H1 (cell line): ENCODE measurements around the gene FOXM1. TPM values are rescaled to one million over a fixed set of nuclear protein-coding genes. Genes with fewer than 3 reads are reported as not detected.

Experiments
- CTCF ChIA-PET: fragments of 300-600 bp; sonication (Branson Sonifier 250); formaldehyde crosslinking; loops from one replicate; lab custom pipeline; 2021; ENCODE audit not compliant: partially characterized antibody; lab: Charles Lee
- POLR2A ChIA-PET: fragments of 300-600 bp; sonication (Branson Sonifier 250); formaldehyde crosslinking; loops from one replicate; lab custom pipeline; 2021; ENCODE audit warnings: inconsistent platforms; ENCODE audit not compliant: partially characterized antibody; lab: Charles Lee
- DNase-seq, 2 experiments: peaks; one replicate each; pipeline versions ENCODE4 v3.0.0 to v3.0.0-alpha.2; 2010 to 2022; ENCODE audit warnings: low spot score in 2 of 2, low read depth in 1 of 2, mixed read lengths in 1 of 2
- FAIRE-seq: peaks from 2 replicates; lab custom pipeline; 2011; peaks lifted over from hg19 to GRCh38; lab: Jason Lieb, UNC
- H2AFZ ChIP-seq: 2 replicates; pipeline ENCODE4 v1.8.1; 2012; ENCODE audit warnings: low read length, inconsistent platforms
- H2AK5ac ChIP-seq: 2 replicates; pipeline ENCODE4 v1.6.1; 2013; ENCODE audit warnings: low read depth, low read length
- H2BK120ac ChIP-seq: replicated peaks from 2 replicates; pipeline ENCODE3; 2013; ENCODE audit warnings: low read depth, low read length, inconsistent platforms
- H2BK12ac ChIP-seq: 2 replicates; pipeline ENCODE4 v1.6.1; 2013; ENCODE audit warnings: low read depth, low read length
- H2BK15ac ChIP-seq: 2 replicates; pipeline ENCODE4 v1.6.1; 2013; ENCODE audit warnings: low read length
- H2BK20ac ChIP-seq: 2 replicates; pipeline ENCODE4 v1.6.1; 2013; ENCODE audit warnings: low read length
- H2BK5ac ChIP-seq: 2 replicates; pipeline ENCODE4 v1.6.1; 2013; ENCODE audit warnings: low read depth, low read length
- H3K14ac ChIP-seq: 2 replicates; pipeline ENCODE4 v1.6.1; 2013; ENCODE audit warnings: inconsistent platforms; ENCODE audit not compliant: insufficient read length
- H3K18ac ChIP-seq: 2 replicates; pipeline ENCODE4 v1.6.1; 2013; ENCODE audit warnings: low read length; ENCODE audit errors: extremely low read depth
- H3K23ac ChIP-seq: 2 replicates; pipeline ENCODE4 v1.6.1; 2013; ENCODE audit warnings: inconsistent platforms; ENCODE audit not compliant: insufficient read length
- H3K23me2 ChIP-seq: 2 replicates; pipeline ENCODE4 v1.6.1; 2013; ENCODE audit warnings: low read depth, low read length
- H3K27ac ChIP-seq: 2 replicates; pipeline ENCODE4 v1.6.1; 2011; ENCODE audit warnings: low read depth, low read length, inconsistent platforms
- H3K27me3 ChIP-seq, 4 experiments: replicated peaks in 1 of 4; 1 replicate in 1 of 4; 2 replicates in 3 of 4; pipeline versions ENCODE4 v1.6.1 to v1.8.1; 2011 to 2013; ENCODE audit warnings: low read length in 3 of 4, mild to moderate bottlenecking in 3 of 4, inconsistent platforms in 2 of 4, mixed read lengths in 2 of 4, moderate library complexity in 1 of 4; ENCODE audit not compliant: control insufficient read depth in 3 of 4, insufficient read depth in 3 of 4; ENCODE audit errors: extremely low read depth in 1 of 4
- H3K36me3 ChIP-seq, 4 experiments: 2 replicates each; pipeline versions ENCODE4 v1.6.1 to v1.8.1; 2011 to 2013; ENCODE audit warnings: mild to moderate bottlenecking in 4 of 4, low read length in 3 of 4, moderate library complexity in 2 of 4, control low read depth in 1 of 4, inconsistent platforms in 1 of 4; ENCODE audit not compliant: insufficient read depth in 4 of 4, control insufficient read depth in 2 of 4
- H3K4ac ChIP-seq: replicated peaks from 2 replicates; pipeline ENCODE3; 2013; ENCODE audit warnings: low read length, low read depth, mixed read lengths, inconsistent platforms; ENCODE audit not compliant: insufficient read length
- H3K4me1 ChIP-seq, 4 experiments: replicated peaks in 1 of 4; 1 replicate in 1 of 4; 2 replicates in 3 of 4; pipeline versions ENCODE4 v1.6.1 to v1.8.1; 2011 to 2013; ENCODE audit warnings: low read length in 3 of 4, inconsistent platforms in 2 of 4, mixed read lengths in 1 of 4; ENCODE audit not compliant: insufficient read depth in 4 of 4, control insufficient read depth in 3 of 4
- H3K4me2 ChIP-seq, 2 experiments: 2 replicates each; pipeline versions ENCODE4 v1.6.1 to v1.8.1; 2011 to 2013; ENCODE audit warnings: low read depth in 2 of 2, low read length in 2 of 2, control low read depth in 1 of 2, inconsistent platforms in 1 of 2, mild to moderate bottlenecking in 1 of 2; ENCODE audit not compliant: insufficient read depth in 1 of 2
- H3K4me3 ChIP-seq, 4 experiments: fragments of 200-600, 300-600 bp in 1 of 4; sonication (generic), shearing (Covaris generic), sonication (Bioruptor Twin) in 1 of 4; 2 replicates each; pipeline versions ENCODE4 v1.5.1 to v1.8.1; 2011 to 2016; ENCODE audit warnings: low read length in 4 of 4, low read depth in 3 of 4, control low read depth in 2 of 4, inconsistent platforms in 2 of 4, mild to moderate bottlenecking in 2 of 4, mixed read lengths in 1 of 4, moderate library complexity in 1 of 4; ENCODE audit not compliant: insufficient read depth in 2 of 4; ENCODE audit errors: extremely low read depth in 1 of 4
- H3K56ac ChIP-seq: replicated peaks from 2 replicates; pipeline ENCODE3; 2013; ENCODE audit warnings: low read depth, mild to moderate bottlenecking, mixed read lengths, low read length, inconsistent platforms; ENCODE audit not compliant: insufficient read length
- H3K79me1 ChIP-seq: 2 replicates; pipeline ENCODE4 v1.6.1; 2013; ENCODE audit warnings: low read depth, low read length, control low read depth
- H3K79me2 ChIP-seq, 2 experiments: 2 replicates each; pipeline versions ENCODE4 v1.6.1 to v1.8.1; 2012 to 2013; ENCODE audit warnings: low read length in 2 of 2, mild to moderate bottlenecking in 2 of 2, inconsistent platforms in 1 of 2; ENCODE audit not compliant: insufficient read depth in 2 of 2, control insufficient read depth in 1 of 2
- H3K9ac ChIP-seq, 4 experiments: replicated peaks in 1 of 4; 1 replicate in 1 of 4; 2 replicates in 3 of 4; pipeline versions ENCODE4 v1.6.1 to v1.8.1; 2011 to 2013; ENCODE audit warnings: low read depth in 3 of 4, low read length in 3 of 4, control low read depth in 2 of 4, mild to moderate bottlenecking in 2 of 4, moderate library complexity in 2 of 4, inconsistent platforms in 1 of 4; ENCODE audit errors: extremely low read depth in 1 of 4
- H3K9me3 ChIP-seq, 2 experiments: 2 replicates each; pipeline versions ENCODE4 v1.6.1 to v1.8.1; 2012 to 2013; ENCODE audit warnings: mild to moderate bottlenecking in 2 of 2, moderate library complexity in 2 of 2, control low read depth in 1 of 2, inconsistent platforms in 1 of 2, low read depth in 1 of 2, low read length in 1 of 2, mixed read lengths in 1 of 2; ENCODE audit not compliant: insufficient read depth in 2 of 2
- H4K20me1 ChIP-seq, 2 experiments: replicated peaks in 1 of 2; 2 replicates each; pipeline versions ENCODE3 to v1.8.1; 2011 to 2013; ENCODE audit warnings: inconsistent platforms in 2 of 2, low read length in 2 of 2, mild to moderate bottlenecking in 1 of 2; ENCODE audit not compliant: insufficient read depth in 2 of 2, control insufficient read depth in 1 of 2
- H4K5ac ChIP-seq: 2 replicates; pipeline ENCODE4 v1.6.1; 2013; ENCODE audit warnings: low read length, low read depth, mixed read lengths, inconsistent platforms; ENCODE audit not compliant: insufficient read length
- H4K8ac ChIP-seq: 2 replicates; pipeline ENCODE4 v1.8.0; 2013; ENCODE audit warnings: mild to moderate bottlenecking, moderate library complexity, low read length, inconsistent platforms; ENCODE audit not compliant: insufficient read depth; ENCODE audit errors: extremely low read depth
- H4K91ac ChIP-seq: replicated peaks from 2 replicates; pipeline ENCODE3; 2013; ENCODE audit warnings: low read length, mixed read lengths, inconsistent platforms; ENCODE audit not compliant: insufficient read length
- ASH2L ChIP-seq: fragments of 200-600, 300-600 bp; sonication (generic); IDR thresholded peaks from one replicate; pipeline ENCODE4 v1.7.1; 2017; ENCODE audit warnings: low read length
- BACH1 ChIP-seq: IDR thresholded peaks from 2 replicates; pipeline ENCODE4 v1.6.1; 2012; ENCODE audit warnings: low read length, improper control_type of control experiment
- CHD2 ChIP-seq: IDR thresholded peaks from 2 replicates; pipeline ENCODE4 v1.6.1; 2012; ENCODE audit warnings: low read length, improper control_type of control experiment
- CTBP2 ChIP-seq: IDR thresholded peaks from 2 replicates; pipeline ENCODE4 v1.7.0; 2011; ENCODE audit warnings: borderline replicate concordance, mild to moderate bottlenecking, moderate library complexity, mixed read lengths, low read length; ENCODE audit not compliant: insufficient read depth, insufficient read length
- EZH2 ChIP-seq: fragments of 200-600 bp; sonication (generic); IDR thresholded peaks from 2 replicates; pipeline ENCODE4 v1.7.1; 2012; ENCODE audit warnings: low read depth, mild to moderate bottlenecking, moderate library complexity, low read length, inconsistent platforms; ENCODE audit not compliant: severe bottlenecking
- JUND ChIP-seq: IDR thresholded peaks from 2 replicates; pipeline ENCODE4 v1.6.1; 2011; ENCODE audit warnings: mild to moderate bottlenecking, improper control_type of control experiment, low read length
- KDM4A ChIP-seq: IDR thresholded peaks from one replicate; pipeline ENCODE4 v1.7.1; 2012; ENCODE audit warnings: low read depth, mild to moderate bottlenecking, moderate library complexity, low read length, inconsistent platforms; ENCODE audit not compliant: severe bottlenecking
- POLR2A ChIP-seq, 2 experiments: IDR thresholded peaks; 1 replicate in 1 of 2; 2 replicates in 1 of 2; pipeline ENCODE4 v1.6.1; 2011; ENCODE audit warnings: low read depth in 2 of 2, low read length in 2 of 2, mild to moderate bottlenecking in 2 of 2; ENCODE audit errors: control extremely low read depth in 1 of 2
- RAD21 ChIP-seq, 2 experiments: IDR thresholded peaks in 1 of 2; conservative IDR thresholded peaks in 1 of 2; 2 replicates each; pipeline ENCODE4 v1.6.1; 2011; ENCODE audit warnings: low read depth in 2 of 2, low read length in 2 of 2, improper control_type of control experiment in 1 of 2, inconsistent platforms in 1 of 2, mild to moderate bottlenecking in 1 of 2, moderate library complexity in 1 of 2
- SAP30 ChIP-seq: fragments of 300-600 bp; sonication (generic); IDR thresholded peaks from 2 replicates; pipeline ENCODE4 v1.7.1; 2012; ENCODE audit warnings: low read length, moderate library complexity, mild to moderate bottlenecking, inconsistent platforms; ENCODE audit not compliant: insufficient read depth, insufficient replicate concordance
- WGBS, 2 experiments: shearing (Covaris generic) in 1 of 2; methylation state at CpG; one replicate each; pipeline versions ENCODE4 v1.1.6 to v1.1.7; 2013 to 2015; ENCODE audit warnings: low lambda C conversion rate in 2 of 2, mixed read lengths in 2 of 2, inconsistent platforms in 1 of 2, low coverage in 1 of 2, missing lambda C conversion rate in 1 of 2; ENCODE audit not compliant: insufficient replicate concordance in 2 of 2, insufficient coverage in 1 of 2, insufficient read length in 1 of 2; ENCODE audit errors: extremely low coverage in 1 of 2, missing lambda C conversion rate in 1 of 2; 5-methylcytosine and 5-hydroxymethylcytosine counted together
- polyA plus RNA-seq, 7 experiments: library from polyadenylated mRNA; depleted of rRNA in 3 of 7; stranded (reverse) in 5 of 7; unstranded in 2 of 7; fragments of >200 nt in 5 of 7; fragments of 200-250 nt in 2 of 7; gene quantifications; 1 replicate in 5 of 7; 2 replicates in 1 of 7; 4 replicates in 1 of 7; pipeline versions ENCODE4 v1.2.1 to v1.2.3, GENCODE V29; 2011 to 2013; ENCODE audit warnings: missing spikeins in 2 of 7, mixed read lengths in 2 of 7
- total RNA-seq: library from RNA; stranded (reverse); fragmentation: NEBNext Ultra II Directional; extraction: Animal tissue kit (Norgen Biotek cat#: 25700); gene quantifications from 2 replicates; pipeline ENCODE4 v1.2.1, GENCODE V29; 2021
- TF ChIP-seq, protein P1 (sequence below): IDR thresholded peaks from 2 replicates; pipeline ENCODE4 v1.6.1; 2012; ENCODE audit warnings: low read length, inconsistent platforms

The FOXM1 gene
- total and polyA plus RNA-seq, 2 of the 8 experiments (the other 6 are each of a cell fraction or from before 2014, with no cell fraction given) = 58.1 to 121 TPM

DNA sequence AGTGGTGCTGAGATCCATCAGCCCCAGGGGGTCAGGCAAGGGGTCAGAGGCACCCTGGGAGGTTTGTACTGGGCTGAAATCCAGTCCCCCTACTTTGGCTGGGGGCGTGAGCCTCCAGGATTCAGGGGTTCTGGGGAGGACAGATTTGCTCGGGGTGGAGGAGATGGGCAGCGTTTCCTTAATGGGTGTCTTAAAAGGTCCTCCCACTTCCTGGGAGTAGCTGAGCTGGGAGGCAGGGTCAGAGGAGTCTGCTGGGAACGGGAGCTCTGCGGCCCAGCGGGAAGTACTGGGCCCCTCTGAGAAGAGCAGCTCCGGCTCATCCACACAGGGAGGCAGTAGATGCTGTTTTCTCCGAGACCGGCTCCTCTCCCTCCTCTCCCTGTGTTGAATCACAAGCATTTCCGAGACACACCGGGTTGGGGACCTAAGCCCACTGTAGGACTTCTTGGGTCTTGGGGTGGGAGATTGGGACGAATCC, 18.0 kb downstream of the FOXM1 start:
- Histone ChIP-seq H3K9me3 (no peaks in the 10 kb centered on the region), H2BK15ac (no peak overlapping the region), H2BK5ac (no peak overlapping the region), H2BK12ac (no peak overlapping the region), H3K18ac (no peak overlapping the region), H3K27me3 (no peaks in the 10 kb centered on the region), H3K9ac (no peak overlapping the region), H4K5ac (no peak overlapping the region), H3K14ac (no peak overlapping the region), H2BK20ac (no peak overlapping the region), H3K4me2 (no peak overlapping the region), H3K23me2 (no peaks in the 10 kb centered on the region), H3K56ac (no peak overlapping the region), H3K4me1 (peaks cover 0 to 6% (median under 1%) of the 10 kb centered on the region in 4 experiments; a peak in 3 of 7 replicates), H2AK5ac (no peak overlapping the region), H2AFZ (no peak overlapping the region), H3K27ac (no peak overlapping the region), H3K4ac (no peak overlapping the region), H2BK120ac (no peak overlapping the region), H3K79me2 (no peaks in the 10 kb centered on the region), H4K91ac (no peak overlapping the region), H3K79me1 (no peaks in the 10 kb centered on the region), H4K8ac (no peak overlapping the region; the same call in 1 of the 2 replicates), H4K20me1 (peaks cover 3 to 6% of the 10 kb centered on the region in 2 experiments), H3K36me3 (peaks cover 8 to 48% (median 29%) of the 10 kb centered on the region in 4 experiments; a peak in 6 of 8 replicates), H3K23ac (no peak overlapping the region), H3K4me3 (no peak overlapping the region)
- ChIA-PET POLR2A (interaction anchor here (0.8 to 3.8 kb wide), 7 partner anchors 11 to 91 kb away, joined by 3 to 31 read pairs (median 5); partner anchors contain the start of genes FOXM1, NRIP2 and RHNO1), CTCF (interaction anchor here (1.0 to 6.5 kb wide), 7 partner anchors 9 to 183 kb away, joined by 4 to 84 read pairs (median 5); partner anchors contain the start of gene NRIP2)
- FAIRE-seq = no peak
- WGBS, 2 experiments = 93% methylated on average over 11 of the region's 12 CpGs; no CpG with 5 or more reads in 1 of the 2 experiments
- DNase-seq = no peak
- TF ChIP-seq RAD21 (IDR thresholded peaks at IDR 0.05 in 1 of 2, conservative IDR thresholded peaks at IDR 0.05 in 1 of 2; ENCODE audit: low read depth in 2 of 2, low read length in 2 of 2) (no peak), POLR2A (IDR thresholded peaks at IDR 0.05; ENCODE audit: control extremely low read depth in 1 of 2, low read depth in 2 of 2, low read length in 2 of 2) (no peak), KDM4A (no peak), CTBP2 (no peak), ASH2L (no peak), BACH1 (no peak), CHD2 (no peak), EZH2 (no peak), SAP30 (no peak), JUND (no peak)
- TF ChIP-seq, protein P1, sequence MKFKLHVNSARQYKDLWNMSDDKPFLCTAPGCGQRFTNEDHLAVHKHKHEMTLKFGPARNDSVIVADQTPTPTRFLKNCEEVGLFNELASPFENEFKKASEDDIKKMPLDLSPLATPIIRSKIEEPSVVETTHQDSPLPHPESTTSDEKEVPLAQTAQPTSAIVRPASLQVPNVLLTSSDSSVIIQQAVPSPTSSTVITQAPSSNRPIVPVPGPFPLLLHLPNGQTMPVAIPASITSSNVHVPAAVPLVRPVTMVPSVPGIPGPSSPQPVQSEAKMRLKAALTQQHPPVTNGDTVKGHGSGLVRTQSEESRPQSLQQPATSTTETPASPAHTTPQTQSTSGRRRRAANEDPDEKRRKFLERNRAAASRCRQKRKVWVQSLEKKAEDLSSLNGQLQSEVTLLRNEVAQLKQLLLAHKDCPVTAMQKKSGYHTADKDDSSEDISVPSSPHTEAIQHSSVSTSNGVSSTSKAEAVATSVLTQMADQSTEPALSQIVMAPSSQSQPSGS = no peak
